Suprapubic skin (tissue), 3 donors: ENCODE results near the gene RPSA.
A peak's percentile ranks its signal among the peaks of the same experiment; 100 is the strongest.

ENCODE experiments used
- EP300 ChIP-seq: sonication (generic); formaldehyde crosslinking; IDR thresholded peaks from one replicate; pipeline ENCODE4 v1.6.1; 2017; ENCODE audit warnings: antibody characterized with exemption
- TF ChIP-seq, protein P1 (sequence below), 2 donors: fragments of 200-600 bp in 1 of 2; fragments of 450-650 bp in 1 of 2; sonication (generic) in 1 of 2; IDR thresholded peaks; one replicate each; pipeline ENCODE4 v1.5.1; 2016 to 2019; ENCODE audit warnings: antibody characterized with exemption in 2 of 2, mild to moderate bottlenecking in 1 of 2, moderate library complexity in 1 of 2

DNA sequence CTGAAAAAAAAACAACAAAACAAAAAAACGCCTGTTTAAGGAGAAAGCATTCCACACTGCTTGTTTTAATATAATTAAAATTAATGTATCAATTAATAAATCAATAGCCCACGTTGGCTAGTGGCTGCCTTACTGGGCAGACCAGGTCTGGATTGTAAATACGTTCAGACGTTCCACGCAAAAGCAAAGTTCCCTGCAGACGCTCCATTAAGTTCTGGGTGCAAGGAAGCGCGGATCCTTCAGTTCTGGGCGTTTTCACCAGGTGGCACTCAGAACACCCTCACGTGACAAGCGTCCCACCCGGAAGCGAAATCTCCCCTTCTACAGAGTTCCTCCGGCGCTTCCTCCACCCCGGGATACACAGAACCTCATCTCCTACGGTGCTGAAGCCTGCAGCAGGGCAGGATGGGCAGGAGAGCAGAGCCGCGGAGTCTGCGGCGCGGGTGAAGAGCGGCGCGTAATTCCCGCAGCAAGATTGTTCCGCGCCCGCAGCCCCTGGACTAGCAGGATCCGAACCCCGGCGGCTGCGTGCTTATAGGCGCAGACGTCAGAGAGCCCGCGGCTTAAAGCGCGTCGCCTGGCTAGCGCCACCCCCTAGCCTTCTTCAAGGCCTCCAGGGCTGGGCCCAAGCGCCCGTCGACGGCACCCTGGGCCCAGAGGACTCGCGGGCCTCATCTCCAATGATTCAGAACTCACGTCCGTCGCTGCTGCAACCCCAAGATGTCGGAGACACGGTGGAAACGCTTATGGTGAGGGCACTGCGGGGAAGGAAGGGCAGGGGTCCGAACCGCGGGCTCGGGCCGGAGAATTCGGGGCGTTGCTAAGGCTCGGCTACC is 23.3 kb upstream of the RPSA start, which contains the start of gene SLC25A38:
- TF ChIP-seq, protein P1, sequence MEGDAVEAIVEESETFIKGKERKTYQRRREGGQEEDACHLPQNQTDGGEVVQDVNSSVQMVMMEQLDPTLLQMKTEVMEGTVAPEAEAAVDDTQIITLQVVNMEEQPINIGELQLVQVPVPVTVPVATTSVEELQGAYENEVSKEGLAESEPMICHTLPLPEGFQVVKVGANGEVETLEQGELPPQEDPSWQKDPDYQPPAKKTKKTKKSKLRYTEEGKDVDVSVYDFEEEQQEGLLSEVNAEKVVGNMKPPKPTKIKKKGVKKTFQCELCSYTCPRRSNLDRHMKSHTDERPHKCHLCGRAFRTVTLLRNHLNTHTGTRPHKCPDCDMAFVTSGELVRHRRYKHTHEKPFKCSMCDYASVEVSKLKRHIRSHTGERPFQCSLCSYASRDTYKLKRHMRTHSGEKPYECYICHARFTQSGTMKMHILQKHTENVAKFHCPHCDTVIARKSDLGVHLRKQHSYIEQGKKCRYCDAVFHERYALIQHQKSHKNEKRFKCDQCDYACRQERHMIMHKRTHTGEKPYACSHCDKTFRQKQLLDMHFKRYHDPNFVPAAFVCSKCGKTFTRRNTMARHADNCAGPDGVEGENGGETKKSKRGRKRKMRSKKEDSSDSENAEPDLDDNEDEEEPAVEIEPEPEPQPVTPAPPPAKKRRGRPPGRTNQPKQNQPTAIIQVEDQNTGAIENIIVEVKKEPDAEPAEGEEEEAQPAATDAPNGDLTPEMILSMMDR (IDR thresholded peaks at IDR 0.05) = peak in 1 of 2 donors; percentile 26
- TF ChIP-seq EP300 = no peak
